Activated CD8-positive, alpha-beta memory T cell treated with anti-CD3 and anti-CD28 coated beads, Interleukin-2, amount 50 U/mL, for 24 hours (primary cell): Measurements from ENCODE around the gene SERTAD2.

Experiments used
- DNase-seq: peaks from one replicate; pipeline ENCODE4 v3.0.0-alpha.2; 2020; ENCODE audit errors: extremely low read depth

Gene SERTAD2

DNA sequence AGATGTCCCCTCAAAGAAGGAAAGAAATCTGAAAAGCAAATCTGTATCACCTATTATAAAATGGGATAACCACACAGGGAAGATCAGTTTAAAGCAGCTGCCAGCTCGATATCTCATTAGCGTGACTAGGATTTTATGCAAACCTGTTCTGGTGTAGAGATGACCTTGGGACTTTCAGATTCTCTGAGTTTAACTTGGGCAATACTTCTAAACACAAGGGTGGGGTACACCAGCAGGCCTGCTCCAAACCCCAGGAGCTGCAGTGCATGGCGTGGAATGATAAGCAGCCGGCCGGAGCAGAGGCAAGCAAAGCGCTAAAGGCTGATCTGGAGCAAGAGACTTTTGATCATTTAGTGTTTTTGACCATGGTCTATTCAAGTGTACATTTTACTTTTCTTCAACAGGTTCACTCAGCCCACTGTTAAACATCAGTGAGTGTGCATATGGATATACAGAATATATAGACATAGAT, 4.7 kb downstream of the SERTAD2 start:
- DNase-seq: no peak

DNA sequence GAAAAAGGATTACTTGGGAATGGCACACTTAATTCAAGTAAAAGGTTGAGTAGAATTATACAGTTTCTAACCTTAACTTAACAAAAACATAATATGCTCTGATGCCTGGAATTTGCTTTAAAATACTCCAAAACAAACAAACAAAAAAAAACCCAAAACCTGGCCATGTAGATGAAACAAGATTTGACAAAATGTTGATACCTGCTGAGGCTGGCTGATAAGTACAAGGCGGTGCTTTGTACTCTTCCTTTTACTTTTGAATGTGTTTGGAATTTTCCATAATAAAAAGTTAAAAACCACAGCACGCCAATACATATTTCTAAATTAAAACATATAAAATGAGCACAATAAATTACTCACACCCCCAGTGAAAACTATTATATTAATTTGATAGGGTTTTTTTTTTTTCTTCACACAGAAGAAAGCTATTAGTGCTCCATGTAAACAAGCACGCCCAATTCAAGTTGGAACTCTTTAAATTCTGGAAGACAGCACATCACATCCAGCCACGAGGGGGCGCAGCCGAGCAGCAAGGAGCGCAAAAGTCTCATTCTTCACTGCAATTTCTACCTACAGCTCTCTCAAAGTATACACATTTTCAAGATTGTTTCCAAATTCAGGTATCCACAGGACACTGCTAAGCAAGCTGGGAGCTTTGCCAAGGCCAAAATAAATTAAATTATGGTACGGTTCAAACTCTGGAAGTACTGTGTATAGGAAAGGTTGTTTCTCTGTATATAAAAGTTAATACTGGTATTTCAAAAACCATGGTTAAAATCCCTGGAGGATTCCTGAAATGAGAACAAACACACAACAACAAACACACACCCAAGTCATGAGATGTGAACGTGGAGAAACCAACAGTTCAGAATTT, 7.5 kb downstream of the SERTAD2 start:
- DNase-seq: peak; percentile 67

DNA sequence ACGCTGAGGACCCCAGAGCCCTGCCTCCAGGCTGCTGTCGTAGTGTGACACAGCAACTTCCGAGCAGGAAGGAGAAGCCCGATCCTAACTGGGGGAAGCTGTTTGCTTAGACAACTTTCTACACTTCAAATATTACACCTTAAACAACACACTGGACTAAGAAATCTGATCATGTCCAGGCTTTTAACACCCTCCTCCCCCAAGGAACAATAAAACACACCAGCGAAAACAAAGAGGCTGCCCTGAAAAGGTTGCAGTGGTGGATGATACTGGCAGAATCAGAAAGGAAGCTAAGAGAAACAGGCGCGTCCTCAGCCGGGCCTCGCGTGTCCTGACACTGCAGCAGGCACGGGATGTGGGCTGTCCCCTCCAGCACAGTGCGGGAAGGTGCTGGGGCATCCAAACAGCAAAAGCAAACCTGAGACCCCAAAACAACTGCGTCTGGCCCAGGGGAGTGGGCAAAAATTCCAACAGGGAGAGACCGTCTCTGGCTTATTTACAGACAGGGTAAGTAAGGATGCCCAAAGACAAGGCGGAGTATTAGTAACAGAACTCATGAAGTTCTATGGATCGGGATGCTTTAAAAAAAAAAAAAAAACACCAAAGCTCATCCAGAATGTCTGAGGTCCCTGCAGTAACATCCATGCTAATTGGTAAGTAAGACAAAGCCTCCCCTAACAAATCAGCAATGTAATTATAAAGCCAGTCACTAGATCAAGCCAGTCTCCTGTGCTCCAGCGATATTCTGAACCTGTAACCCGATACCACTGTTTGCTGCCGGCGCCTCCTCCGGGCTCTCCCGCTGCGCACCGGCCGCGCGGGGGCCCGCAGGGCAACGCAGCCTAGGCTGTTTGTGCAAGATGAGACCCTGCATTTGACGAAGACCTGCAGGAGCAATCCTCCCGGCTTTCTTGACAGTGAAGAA, 9.0 kb downstream of the SERTAD2 start:
- DNase-seq: no peak

DNA sequence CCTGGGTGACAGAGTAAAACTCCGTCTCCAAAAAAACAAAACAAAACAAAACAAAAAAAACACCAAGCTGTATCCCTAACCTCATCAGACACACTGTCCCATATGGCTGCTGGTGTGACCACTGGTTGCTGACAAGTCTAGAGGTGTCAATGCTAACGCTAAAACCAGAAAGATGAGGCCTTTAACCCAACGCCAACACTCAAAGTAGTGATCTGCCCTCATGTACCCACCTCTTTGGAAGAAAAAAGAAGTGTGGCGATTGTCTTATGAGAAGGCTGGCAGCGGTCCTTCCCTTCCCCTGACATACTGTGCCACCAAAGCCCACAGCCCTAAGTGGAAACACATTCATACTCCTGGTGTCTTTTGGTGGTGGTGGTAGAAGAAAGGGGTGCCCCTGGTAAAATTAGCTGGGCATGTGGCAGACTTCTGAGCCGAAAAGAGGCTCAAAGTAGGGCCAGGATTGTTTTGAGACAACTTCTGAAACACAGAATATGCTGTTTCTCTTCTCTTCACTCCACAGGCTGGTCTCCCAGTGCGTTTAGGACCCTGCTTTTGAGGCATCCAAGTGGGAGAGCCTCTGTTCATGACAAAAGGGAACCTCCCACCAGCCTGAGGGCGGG, 9.8 kb downstream of the SERTAD2 start:
- no peak for DNase-seq

DNA sequence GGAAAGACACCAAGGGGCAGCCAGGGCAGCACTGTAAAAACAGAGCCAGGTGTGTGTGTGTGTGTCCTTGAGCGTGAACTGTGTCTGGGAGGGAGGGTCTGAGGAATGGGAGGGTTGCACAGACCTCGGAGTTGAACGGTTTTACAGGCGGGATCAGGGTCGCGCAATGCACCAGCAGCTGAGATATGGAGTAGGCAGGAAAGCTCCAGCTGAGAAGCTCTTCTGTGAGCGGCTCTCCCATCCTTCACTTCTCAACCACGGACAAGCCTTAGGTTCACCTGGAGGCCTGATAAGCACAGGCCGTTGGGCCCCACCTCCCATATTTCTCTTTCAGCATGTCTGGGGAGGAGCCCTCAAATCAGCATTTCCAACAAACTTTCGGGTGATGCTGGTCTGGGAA, 12.1 kb downstream of the SERTAD2 start:
- DNase-seq: no peak

DNA sequence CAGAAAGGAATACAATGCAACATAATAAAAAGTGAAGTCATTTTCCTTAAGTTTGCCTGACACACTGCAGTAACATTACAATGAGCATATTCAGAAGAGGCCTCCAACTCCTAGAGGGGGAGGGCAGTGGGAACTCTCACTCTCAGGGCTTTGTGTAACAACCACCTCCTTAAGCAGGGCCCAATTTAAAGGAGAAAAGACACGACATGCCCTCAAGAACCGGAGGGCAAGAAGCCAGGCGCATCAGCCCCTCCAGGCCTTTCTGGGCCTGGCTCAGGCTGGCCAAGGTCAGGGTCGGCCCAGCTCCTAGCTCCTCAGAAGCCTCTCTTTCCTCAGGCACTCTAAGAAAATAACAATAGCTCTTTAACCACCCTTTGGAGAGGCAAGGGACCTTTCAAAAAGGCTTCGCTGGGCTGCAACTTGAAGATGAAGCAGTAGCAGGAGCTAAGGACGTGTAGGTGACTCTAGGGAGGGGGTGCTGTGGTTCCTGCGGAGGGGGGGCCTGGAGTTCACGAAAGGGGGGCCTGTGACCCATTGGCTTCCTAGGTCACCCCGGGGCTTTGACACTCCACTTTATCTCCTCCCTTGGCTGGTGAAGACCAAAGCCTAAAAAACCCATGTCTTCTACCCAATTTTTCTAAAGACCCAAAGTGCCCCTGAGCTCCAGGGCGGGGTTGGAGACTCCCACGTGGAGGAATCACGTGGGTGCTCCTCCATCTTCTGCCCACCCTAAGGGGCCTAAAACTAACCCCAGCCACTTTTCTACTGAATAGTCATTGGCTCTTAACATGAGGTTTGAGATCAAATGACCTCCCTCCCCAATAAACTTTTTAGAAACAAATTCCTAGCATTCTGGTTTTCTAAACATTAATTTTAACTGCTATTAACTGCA, 13.3 kb downstream of the SERTAD2 start:
- DNase-seq: no peak

DNA sequence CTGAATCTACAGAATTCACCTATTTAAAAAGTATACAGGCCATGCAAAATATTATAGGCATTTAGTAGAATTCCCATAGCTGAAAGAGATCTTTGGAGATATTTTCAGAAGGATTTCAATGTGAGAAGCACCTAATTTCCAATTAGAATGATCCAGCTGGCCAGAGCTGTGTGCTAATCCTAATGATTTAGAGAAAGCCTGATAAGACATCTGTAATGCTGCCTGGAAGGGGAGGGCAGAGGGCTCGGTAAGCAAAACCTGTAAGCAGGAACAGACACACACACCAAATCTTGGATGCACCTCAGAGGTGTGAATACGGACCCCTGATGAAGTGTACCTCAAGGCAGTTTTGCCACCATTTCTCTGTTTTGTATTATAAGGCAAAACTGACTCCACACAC, 14.0 kb downstream of the SERTAD2 start:
- DNase-seq: no peak

DNA sequence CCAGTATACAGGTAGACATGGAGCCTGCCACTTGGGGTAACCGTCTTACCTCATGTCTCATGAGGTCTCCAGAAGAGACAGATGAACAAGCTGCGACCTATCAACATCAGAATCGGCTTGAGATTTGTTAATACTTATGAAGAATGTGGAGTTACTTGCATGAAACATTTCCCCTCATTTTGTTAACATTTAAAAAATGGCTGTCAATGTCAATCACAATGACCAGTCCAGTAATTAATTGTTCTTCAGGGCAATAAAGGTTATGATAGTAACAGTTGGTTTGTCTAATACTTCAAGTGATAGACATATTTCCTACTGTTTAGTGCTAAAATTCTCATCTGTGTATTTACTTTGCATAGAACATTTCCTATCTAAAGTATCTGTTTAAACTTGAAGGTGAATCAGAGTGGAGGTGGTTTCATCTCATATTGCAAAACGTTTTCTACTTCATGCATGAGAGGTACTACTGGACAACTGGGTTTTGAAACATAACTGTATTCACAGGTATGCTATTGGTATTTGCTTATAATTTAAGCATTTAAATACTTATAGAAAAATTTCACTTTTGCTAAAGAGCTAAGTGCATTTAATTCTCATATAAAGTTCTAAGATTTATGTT, 15.1 kb downstream of the SERTAD2 start:
- no peak for DNase-seq

DNA sequence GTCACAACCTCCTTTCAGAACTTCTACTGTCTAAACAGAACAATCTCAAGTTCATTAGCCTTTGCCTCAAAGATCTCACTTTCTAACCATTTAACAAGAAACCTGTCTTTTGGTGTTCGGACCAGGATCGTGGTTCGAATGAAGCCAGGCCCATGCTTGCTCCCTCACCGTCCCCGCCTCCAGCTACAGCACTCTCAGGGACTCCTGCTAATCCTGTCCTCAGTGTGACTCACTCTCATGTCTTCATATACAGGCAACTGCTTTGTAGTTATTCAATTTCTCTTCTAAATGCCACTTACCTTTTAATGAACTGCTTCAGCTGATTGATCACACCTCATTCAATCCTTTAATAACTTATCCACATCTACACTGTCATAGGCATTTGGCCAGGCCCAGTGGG, 15.8 kb downstream of the SERTAD2 start:
- DNase-seq: no peak

DNA sequence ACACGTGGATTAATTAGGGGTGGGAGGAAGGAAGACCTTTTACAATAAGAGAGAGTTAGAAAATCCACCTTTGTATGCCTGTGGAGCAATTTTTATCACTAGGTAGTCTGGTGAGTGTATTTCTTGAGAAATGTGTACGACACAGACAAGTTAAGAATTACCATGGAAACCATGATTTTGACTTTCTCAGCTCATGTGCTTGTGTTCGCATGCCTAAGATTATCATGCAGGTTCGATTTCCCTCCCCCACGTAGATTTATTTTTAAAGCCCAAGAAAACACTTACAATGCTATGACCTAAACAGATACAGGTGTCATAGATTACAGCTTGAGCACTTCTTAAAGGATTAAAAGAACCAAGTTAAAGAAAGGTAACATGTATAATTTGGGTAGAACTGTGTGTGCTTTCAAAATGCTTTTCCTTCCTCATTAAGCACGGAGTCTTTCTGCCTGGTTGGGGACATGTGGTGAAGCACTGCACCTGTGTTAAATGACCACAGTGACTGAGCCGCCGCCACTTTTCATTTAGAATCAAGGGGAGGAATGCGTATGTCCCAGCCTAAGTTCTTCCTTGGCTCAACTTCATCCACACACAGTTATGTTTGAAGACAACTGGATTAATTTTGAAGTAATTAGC, 16.6 kb downstream of the SERTAD2 start:
- DNase-seq: no peak

DNA sequence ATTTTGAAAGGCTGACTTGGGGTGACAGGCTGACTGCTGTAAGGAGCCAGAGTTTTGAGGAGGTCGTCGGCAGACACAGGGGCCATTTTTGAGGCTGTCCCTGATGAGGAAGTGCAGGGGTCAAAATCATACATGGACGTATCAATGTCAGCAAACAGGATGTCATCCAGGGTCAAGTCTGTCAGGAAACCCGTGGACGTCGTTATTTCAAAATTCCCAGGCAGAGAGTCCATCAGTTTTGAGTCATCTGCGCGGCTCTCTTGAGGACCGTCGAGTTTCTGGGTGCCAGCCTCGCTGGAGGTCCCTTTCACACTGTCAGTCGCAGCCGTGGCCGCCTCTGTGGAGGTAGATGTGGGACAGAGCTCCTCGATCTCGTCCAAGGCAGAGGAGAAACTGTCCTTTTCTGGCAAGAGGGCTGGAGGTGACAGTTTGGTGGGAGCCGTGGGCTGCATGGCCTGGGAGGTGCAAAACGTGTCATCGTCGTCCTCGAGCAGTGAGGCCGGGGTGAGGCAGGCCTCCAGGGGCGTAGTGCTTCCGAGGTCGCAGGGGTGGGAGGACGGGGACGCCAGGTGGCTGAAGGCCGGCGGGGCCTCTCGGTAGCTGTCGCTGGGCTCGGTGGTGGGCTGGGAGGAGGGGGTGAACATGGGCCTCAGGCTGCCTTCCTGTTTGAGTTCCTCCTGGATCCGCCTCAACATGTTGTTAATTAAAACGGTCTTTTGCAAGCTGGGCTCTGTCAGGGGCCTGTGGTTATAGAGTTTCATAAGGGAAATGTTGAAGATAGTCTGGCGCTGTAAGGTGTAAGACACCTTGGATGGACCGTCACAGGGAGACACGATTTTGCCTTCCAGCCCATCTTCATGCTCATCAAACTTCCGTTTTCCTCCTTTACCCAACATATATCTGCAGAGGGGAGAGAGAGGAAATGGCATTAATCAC, 17.5 kb downstream of the SERTAD2 start:
- DNase-seq: no peak

DNA sequence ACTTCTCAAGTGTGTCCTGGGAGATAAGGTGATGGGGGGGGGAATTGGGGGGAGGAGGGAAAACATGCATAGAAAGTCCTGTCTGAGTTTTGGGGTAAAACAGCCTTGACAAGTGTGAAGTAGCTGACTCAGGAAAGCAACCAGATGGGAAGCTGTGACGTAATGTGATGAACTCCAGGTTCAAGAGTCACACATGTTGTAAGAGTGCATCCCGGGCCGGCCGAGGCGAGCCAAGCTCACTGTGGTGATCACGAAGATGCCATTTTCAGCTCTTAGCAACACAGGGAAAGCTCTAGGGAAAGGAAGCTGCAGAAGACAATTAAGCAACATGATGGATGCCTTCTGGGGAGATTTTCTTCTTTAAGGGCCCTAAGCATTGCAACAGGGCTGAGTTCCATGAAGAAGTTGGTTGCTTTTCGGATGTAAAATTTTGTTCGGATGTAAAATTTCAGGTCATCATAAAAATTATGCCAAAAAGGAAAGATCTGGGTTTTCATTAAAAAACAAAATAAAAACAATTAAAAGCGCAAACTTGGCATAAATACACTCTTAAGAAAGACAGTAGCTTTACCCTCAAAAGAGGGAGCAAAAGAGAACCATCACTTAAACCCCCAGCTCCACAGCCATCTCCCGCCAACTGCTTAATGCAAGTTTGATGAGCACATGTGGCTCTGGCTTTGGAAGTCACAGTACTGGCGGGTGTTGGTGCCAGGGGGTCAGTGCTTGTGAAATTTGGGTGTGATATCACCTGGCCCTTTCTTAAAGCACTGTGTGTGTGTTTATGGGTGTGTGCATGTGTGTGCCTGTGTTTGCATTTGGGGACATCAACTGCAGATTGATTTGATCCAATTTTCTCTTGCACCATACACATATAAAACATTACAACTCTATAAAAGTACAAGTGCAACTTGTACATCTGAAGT, 19.1 kb downstream of the SERTAD2 start:
- no peak for DNase-seq

DNA sequence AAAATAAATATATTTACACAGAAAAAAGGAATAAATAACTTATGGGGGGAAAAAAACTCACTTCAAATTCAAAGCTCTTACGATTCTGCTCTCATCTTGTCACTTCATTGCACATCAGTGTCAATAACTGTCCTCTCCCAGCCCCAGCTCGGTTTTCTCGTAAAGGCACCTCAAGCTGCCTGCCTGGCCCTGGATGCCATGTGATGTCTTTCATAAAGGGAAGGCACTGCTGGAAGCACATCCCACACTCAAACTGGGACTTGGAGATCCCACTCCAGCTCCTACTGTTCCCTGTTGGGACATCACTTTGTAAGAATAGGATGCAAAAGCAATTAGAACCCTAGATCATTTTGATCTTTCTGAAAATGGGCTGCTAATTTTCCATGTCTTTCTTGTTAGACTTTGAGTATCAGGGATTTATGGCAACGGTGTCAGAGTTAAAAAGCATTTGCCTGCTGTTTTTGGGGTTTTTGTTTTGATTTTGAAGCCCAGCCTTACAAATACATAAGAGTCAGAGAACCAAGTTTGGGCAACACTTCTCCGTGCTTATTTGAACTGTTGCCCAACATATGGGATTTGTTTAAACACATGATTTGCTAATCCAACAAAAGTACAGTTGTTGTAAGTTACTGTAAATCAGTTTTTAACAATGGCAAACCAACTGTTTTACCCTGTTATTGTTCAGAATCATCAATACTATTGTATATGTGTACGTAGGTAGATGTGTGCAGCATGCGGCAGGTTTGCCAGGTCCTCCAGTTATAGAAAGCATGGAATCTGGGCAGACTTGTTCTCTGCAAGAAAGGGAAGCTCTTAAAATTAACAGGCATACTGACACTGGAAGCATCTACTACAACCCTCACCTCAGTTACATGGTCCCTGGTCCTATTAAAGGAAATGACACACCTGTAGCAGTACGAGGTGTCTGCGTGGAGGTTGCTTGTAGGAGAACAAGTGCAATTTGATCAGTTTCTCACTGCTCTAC, 20.6 kb downstream of the SERTAD2 start:
- DNase-seq: no peak

DNA sequence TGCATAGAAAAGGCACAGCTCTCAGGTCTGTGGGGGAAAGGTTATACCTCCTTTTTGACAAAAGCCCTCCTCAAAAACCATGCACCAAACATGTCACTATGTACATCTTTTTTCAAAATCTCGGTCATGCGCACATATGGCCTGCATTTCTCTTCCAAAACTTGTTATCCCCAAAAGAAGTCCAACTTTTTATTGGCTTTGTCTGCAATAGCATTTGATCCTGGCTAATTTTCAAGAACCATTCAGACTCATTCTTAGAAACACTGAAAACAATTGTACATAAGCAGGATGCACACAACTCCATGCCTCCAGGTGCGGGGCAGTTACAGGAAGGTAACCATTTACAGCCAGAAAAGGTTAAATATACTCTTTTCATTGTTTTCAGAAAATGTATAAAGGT, 21.9 kb downstream of the SERTAD2 start:
- DNase-seq: no peak

DNA sequence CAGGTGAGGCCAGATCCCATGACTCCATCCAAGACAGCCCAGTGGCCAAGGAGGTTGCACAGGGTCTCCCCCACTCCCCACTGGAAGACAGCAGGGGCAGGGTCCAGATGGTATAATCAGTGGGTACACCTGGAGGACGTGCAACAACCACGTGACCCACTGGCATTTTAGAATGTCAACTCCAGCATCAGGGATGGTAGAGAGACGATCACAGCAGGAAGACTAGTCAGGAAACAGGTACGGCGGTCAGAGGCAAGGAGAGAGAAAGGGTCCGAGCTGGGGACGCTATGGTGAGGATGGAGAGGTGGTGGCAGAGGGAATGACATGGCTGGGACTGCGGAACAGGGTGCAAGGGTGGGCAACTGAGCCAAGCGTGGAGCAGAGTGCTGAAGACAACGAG, 23.0 kb downstream of the SERTAD2 start:
- no peak for DNase-seq

DNA sequence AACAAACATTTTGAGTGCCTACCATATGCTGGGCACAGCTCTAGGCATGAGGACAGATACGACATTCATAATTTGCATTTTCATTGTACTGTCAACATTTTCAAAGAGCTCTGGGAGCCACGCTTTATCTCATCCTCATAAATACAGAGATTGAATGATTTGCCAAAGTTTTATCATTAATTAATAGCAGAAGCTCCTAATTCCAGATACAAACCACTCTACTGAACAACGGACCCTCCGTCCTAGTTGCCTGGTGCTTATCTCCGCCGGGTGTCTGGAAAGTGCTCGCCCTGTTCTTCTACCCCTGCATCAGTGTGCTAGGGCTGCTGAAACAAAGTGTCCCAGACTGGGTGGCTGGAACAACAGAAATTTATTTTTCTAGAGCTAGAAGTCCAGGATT, 23.8 kb downstream of the SERTAD2 start:
- DNase-seq: no peak

DNA sequence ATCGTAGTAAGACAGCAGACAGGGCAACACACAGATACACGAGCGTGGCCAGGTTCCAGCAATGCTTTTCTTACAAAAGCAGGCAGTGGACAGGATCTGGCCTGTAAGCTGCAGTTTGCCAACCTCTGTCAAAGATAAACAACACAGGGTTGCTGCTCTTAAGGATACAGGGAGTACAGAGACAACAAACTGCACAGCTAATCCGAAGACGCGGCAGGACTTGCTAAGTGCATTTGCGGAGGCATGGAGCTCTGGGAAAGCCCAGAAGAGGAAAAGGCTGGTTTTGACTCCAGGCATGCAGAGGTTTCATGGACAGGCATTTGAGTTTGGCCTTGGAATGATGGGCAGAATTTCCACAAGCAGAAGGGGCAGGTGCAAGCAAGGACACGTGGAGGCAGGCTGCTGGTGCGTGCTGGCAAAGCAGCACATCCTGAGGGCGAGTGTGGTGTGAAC, 24.4 kb downstream of the SERTAD2 start:
- no peak for DNase-seq
